Measurements from ENCODE around the gene CLCNKB. TPM values are rescaled to one million over a fixed set of nuclear protein-coding genes. Genes with fewer than 3 reads are reported as not detected.

Gene CLCNKB
- total and polyA plus RNA-seq, 2 of the 13 experiments (the other 11 are each of a cell fraction or from before 2014, with no cell fraction given) = 0.04 TPM; not detected in 1

GRCh38 chr1:16015491-16015890, 28.1 kb upstream of the CLCNKB start:
- H3K27ac ChIP-seq (ENCODE audit: extremely low read length, insufficient read depth, low read length) = no peak overlapping the region
- no peaks in the 10 kb centered on the region for H3K36me3 ChIP-seq (replicated peaks in 1 of 2; ENCODE audit: control insufficient read depth in 1 of 2, insufficient read depth in 2 of 2, low read length in 2 of 2)
- no peak for DNase-seq (ENCODE audit: low spot score)
- no peak overlapping the region for H2AFZ ChIP-seq (ENCODE audit: low read length)
- FAIRE-seq = no peak
- peaks cover 73% of the 10 kb centered on the region for H3K4me1 ChIP-seq (ENCODE audit: insufficient read depth, low read length)
- 74% methylated on average over 5 of the region's 25 CpGs for WGBS (ENCODE audit: low lambda C conversion rate)
- CTCF ChIA-PET (ENCODE audit: low intra/inter-chr PET ratio, low total read pairs) = no interaction called here
- peak overlapping the region; percentile 71; the same call in 1 of the 2 replicates for H3K4me2 ChIP-seq (ENCODE audit: low read depth, low read length)
- in situ Hi-C loops (cut with HindIII; ENCODE audit: extremely low pct_ligation_motif_present, low pct_unique_long_range_greater_than_20kb) (no loop called here), intact Hi-C loops (cut with micrococcal nuclease; ENCODE audit: unreplicated experiment) (no loop called here)
- H4K20me1 ChIP-seq (ENCODE audit: insufficient read depth, low read length) = no peaks in the 10 kb centered on the region
- peaks cover 10 to 70% of the 10 kb centered on the region in 2 experiments; a peak in 4 of 5 replicates for H3K27me3 ChIP-seq (ENCODE audit: control insufficient read depth in 1 of 2, insufficient read depth in 2 of 2, low read length in 2 of 2)
- no TSS peak for BruUV-seq (replicated peaks)
- H3K9ac ChIP-seq (ENCODE audit: insufficient read depth, low read depth, low read length) = no peak overlapping the region
- TF ChIP-seq HMG20B (CRISPR knock-in tag; conservative IDR thresholded peaks at IDR 0.05) (no peak), ZBTB38 (CRISPR knock-in tag; IDR thresholded peaks at IDR 0.05) (peak; percentile 57; the same call in 1 of the 2 replicates), GABPB1 (CRISPR knock-in tag; IDR thresholded peaks at IDR 0.05) (no peak)
- POLR2A ChIA-PET = no interaction called here
- H3K79me2 ChIP-seq (ENCODE audit: insufficient read depth, low read length) = no peaks in the 10 kb centered on the region
- no peak for ATAC-seq
- H3K4me3 ChIP-seq (replicated peaks in 1 of 3; ENCODE audit: insufficient read depth in 1 of 3, low read depth in 2 of 3, low read length in 3 of 3) = peak overlapping the region in 1 of 3 experiments; percentile 63; a peak in 1 of 6 replicates
- no peaks in the 10 kb centered on the region for H3K9me3 ChIP-seq (ENCODE audit: low read length)

- no peak overlapping the region for H3K27ac ChIP-seq (ENCODE audit: extremely low read length, insufficient read depth, low read length)
- POLR2A ChIA-PET = no interaction called here
- 21% methylated on average over 14 of the region's 23 CpGs for WGBS (ENCODE audit: low lambda C conversion rate)
- peak overlapping the region in 1 of 3 experiments; percentile 9; a peak in 1 of 6 replicates for H3K4me3 ChIP-seq (replicated peaks in 1 of 3; ENCODE audit: insufficient read depth in 1 of 3, low read depth in 2 of 3, low read length in 3 of 3)
- H3K9me3 ChIP-seq (ENCODE audit: low read length) = no peaks in the 10 kb centered on the region
- DNase-seq (ENCODE audit: low spot score) = no peak
- no peak overlapping the region; the same call in 1 of the 2 replicates for H3K4me2 ChIP-seq (ENCODE audit: low read depth, low read length)
- intact Hi-C loops (cut with micrococcal nuclease; ENCODE audit: unreplicated experiment) (no loop called here), in situ Hi-C loops (cut with HindIII; ENCODE audit: extremely low pct_ligation_motif_present, low pct_unique_long_range_greater_than_20kb) (no loop called here)
- ATAC-seq = no peak
- H3K79me2 ChIP-seq (ENCODE audit: insufficient read depth, low read length) = no peaks in the 10 kb centered on the region
- H3K27me3 ChIP-seq (ENCODE audit: control insufficient read depth in 1 of 2, insufficient read depth in 2 of 2, low read length in 2 of 2) = peaks cover 10 to 76% of the 10 kb centered on the region in 2 experiments; a peak in 4 of 5 replicates
- FAIRE-seq = no peak
- no peak overlapping the region for H2AFZ ChIP-seq (ENCODE audit: low read length)
- CTCF ChIA-PET (ENCODE audit: low intra/inter-chr PET ratio, low total read pairs) = no interaction called here
- peaks cover 75% of the 10 kb centered on the region for H3K4me1 ChIP-seq (ENCODE audit: insufficient read depth, low read length)
- no peaks in the 10 kb centered on the region for H4K20me1 ChIP-seq (ENCODE audit: insufficient read depth, low read length)
- no peak overlapping the region for H3K9ac ChIP-seq (ENCODE audit: insufficient read depth, low read depth, low read length)
- no peaks in the 10 kb centered on the region for H3K36me3 ChIP-seq (replicated peaks in 1 of 2; ENCODE audit: control insufficient read depth in 1 of 2, insufficient read depth in 2 of 2, low read length in 2 of 2)
- BruUV-seq (replicated peaks) = no TSS peak
- TF ChIP-seq MYNN (CRISPR knock-in tag; IDR thresholded peaks at IDR 0.05; ENCODE audit: low read depth) (no peak), FOSL2 (CRISPR knock-in tag; IDR thresholded peaks at IDR 0.05) (0 out of 2 replicates have a peak, but pooled peaks have one; percentile 7), HIC2 (CRISPR knock-in tag; IDR thresholded peaks at IDR 0.05; ENCODE audit: low read depth) (0 out of 2 replicates have a peak, but pooled peaks have one; percentile 48), HNRNPL (IDR thresholded peaks at IDR 0.05; ENCODE audit: low read depth, low read length) (peak; percentile 81), ZNF7 (CRISPR knock-in tag; IDR thresholded peaks at IDR 0.05) (no peak), GTF2F1 (IDR thresholded peaks at IDR 0.05; ENCODE audit: low read length) (no peak), BHLHE40 (IDR thresholded peaks at IDR 0.05; ENCODE audit: low read length) (peak; percentile 48; the same call in 1 of the 2 replicates), REL (CRISPR knock-in tag; conservative IDR thresholded peaks at IDR 0.05) (no peak), ZNF230 (CRISPR knock-in tag; IDR thresholded peaks at IDR 0.05) (no peak), ZNF281 (CRISPR knock-in tag; IDR thresholded peaks at IDR 0.05; ENCODE audit: borderline replicate concordance) (peak; percentile 15; the same call in 1 of the 2 replicates)
Observed at GRCh38 chr1:16015960-16016901, 27.4 kb upstream of the CLCNKB start.

All from HepG2 (cell line).